SU-DHL-6 (cell line): ENCODE measurements around the gene NTSR1.

Experiments
- H2AFZ ChIP-seq: fragments of 200-600 bp; sonication (generic); 2 replicates; pipeline ENCODE4 v1.6.1; 2014; ENCODE audit warnings: low read depth, mild to moderate bottlenecking, moderate library complexity, mixed read lengths, antibody characterized with exemption, low read length; ENCODE audit not compliant: severe bottlenecking
- H3F3A ChIP-seq: fragments of 200-600 bp; shearing (Covaris generic); 2 replicates; pipeline ENCODE4 v1.6.0; 2016; ENCODE audit warnings: antibody characterized with exemption, mild to moderate bottlenecking; ENCODE audit not compliant: insufficient read depth
- H3K27ac ChIP-seq: fragments of 200-600 bp; sonication (generic); 2 replicates; pipeline ENCODE4 v1.5.1; 2016; ENCODE audit warnings: low read depth, mild to moderate bottlenecking, low read length, moderate library complexity, mixed read lengths
- H3K27me3 ChIP-seq: fragments of 200-600 bp; sonication (generic), shearing (Covaris generic); 2 replicates; pipeline ENCODE4 v1.6.0; 2014; ENCODE audit warnings: mild to moderate bottlenecking, low read length
- H3K36me3 ChIP-seq: fragments of 200-600 bp; sonication (generic); 2 replicates; pipeline ENCODE4 v1.6.1; 2014; ENCODE audit warnings: mild to moderate bottlenecking, low read length, mixed read lengths
- H3K4me2 ChIP-seq: fragments of 300-600, 200-600 bp; shearing (Covaris generic), sonication (generic); 2 replicates; pipeline ENCODE4 v1.6.0; 2014; ENCODE audit warnings: low read length, low read depth, mild to moderate bottlenecking; ENCODE audit not compliant: poor library complexity, severe bottlenecking
- H3K4me3 ChIP-seq: fragments of 200-600 bp; sonication (generic); 2 replicates; pipeline ENCODE4 v1.5.1; 2014; ENCODE audit warnings: antibody characterized with exemption, low read length, mild to moderate bottlenecking, mixed read lengths; ENCODE audit not compliant: insufficient read depth, poor library complexity, severe bottlenecking
- H3K79me2 ChIP-seq: fragments of 200-600 bp; sonication (generic); 2 replicates; pipeline ENCODE4 v1.6.1; 2014; ENCODE audit warnings: mild to moderate bottlenecking, low read length, moderate library complexity; ENCODE audit not compliant: insufficient read depth
- H3K9ac ChIP-seq: fragments of 200-600 bp; sonication (generic); 2 replicates; pipeline ENCODE4 v1.7.0; 2014; ENCODE audit warnings: mild to moderate bottlenecking, low read length
- H3K9me2 ChIP-seq: fragments of 200-600 bp; sonication (generic); replicated peaks from 2 replicates; pipeline ENCODE4 v1.6.1; 2014; ENCODE audit warnings: low read length; ENCODE audit not compliant: insufficient read depth
- H3K9me3 ChIP-seq: fragments of 200-600 bp; sonication (generic); 2 replicates; pipeline ENCODE4 v1.6.1; 2014; ENCODE audit warnings: low read length, mixed read lengths; ENCODE audit not compliant: insufficient read depth
- H4K20me1 ChIP-seq: fragments of 200-600 bp; sonication (generic); 2 replicates; pipeline ENCODE4 v1.6.1; 2014; ENCODE audit warnings: low read depth, mild to moderate bottlenecking, antibody characterized with exemption, low read length, moderate library complexity, mixed read lengths
- CTCF ChIP-seq: fragments of 200-600 bp; sonication (generic); IDR thresholded peaks from one replicate; pipeline ENCODE4 v1.5.1; 2017; ENCODE audit warnings: antibody characterized with exemption, mild to moderate bottlenecking, low read length, moderate library complexity; ENCODE audit not compliant: insufficient read depth, poor library complexity, severe bottlenecking
- EZH2phosphoT487 ChIP-seq: fragments of 200-600 bp; sonication (generic), shearing (Covaris generic); conservative IDR thresholded peaks from 2 replicates; pipeline ENCODE4 v1.6.1; 2018; ENCODE audit warnings: mild to moderate bottlenecking, antibody characterized with exemption, low read length, moderate library complexity, mixed read lengths

NTSR1 gene

GRCh38 chr20:62663145-62664018 is 45.3 kb upstream of the NTSR1 start:
- H3K36me3 ChIP-seq: no peaks in the 10 kb centered on the region
- no peak overlapping the region for H3K9ac ChIP-seq
- no peak overlapping the region for H3K4me2 ChIP-seq
- H3K27ac ChIP-seq: no peak overlapping the region
- no peak overlapping the region for H3K4me3 ChIP-seq
- no peak for TF ChIP-seq CTCF
- no peak for TF ChIP-seq EZH2phosphoT487
- H3K27me3 ChIP-seq: no peaks in the 10 kb centered on the region
- no peaks in the 10 kb centered on the region for H4K20me1 ChIP-seq
- H2AFZ ChIP-seq: no peak overlapping the region
- no peaks in the 10 kb centered on the region for H3K9me3 ChIP-seq
- H3F3A ChIP-seq: no peaks in the 10 kb centered on the region
- no peaks in the 10 kb centered on the region for H3K79me2 ChIP-seq
- no peaks in the 10 kb centered on the region for H3K9me2 ChIP-seq

GRCh38 chr20:62664019-62664971 is 44.3 kb upstream of the NTSR1 start:
- Histone ChIP-seq H4K20me1 (no peaks in the 10 kb centered on the region), H3K9me3 (no peaks in the 10 kb centered on the region), H3K36me3 (no peaks in the 10 kb centered on the region), H3K4me2 (no peak overlapping the region), H3K4me3 (no peak overlapping the region), H3K9me2 (no peaks in the 10 kb centered on the region), H3K9ac (no peak overlapping the region), H3K79me2 (no peaks in the 10 kb centered on the region), H3F3A (no peaks in the 10 kb centered on the region), H3K27me3 (no peaks in the 10 kb centered on the region), H3K27ac (no peak overlapping the region), H2AFZ (no peak overlapping the region)
- TF ChIP-seq CTCF (no peak), EZH2phosphoT487 (no peak)

GRCh38 chr20:62665153-62665754 is 43.4 kb upstream of the NTSR1 start:
- Histone ChIP-seq H3K4me3 (no peak overlapping the region), H3K4me2 (no peak overlapping the region), H3K36me3 (no peaks in the 10 kb centered on the region), H3K79me2 (no peaks in the 10 kb centered on the region), H3K27me3 (no peaks in the 10 kb centered on the region), H3F3A (no peaks in the 10 kb centered on the region), H3K9me3 (no peaks in the 10 kb centered on the region), H3K9ac (no peak overlapping the region), H4K20me1 (no peaks in the 10 kb centered on the region), H2AFZ (no peak overlapping the region), H3K27ac (no peak overlapping the region), H3K9me2 (no peaks in the 10 kb centered on the region)
- TF ChIP-seq CTCF (no peak), EZH2phosphoT487 (no peak)
